GM18508 (cell line): ENCODE data around the gene TIMP4.
A peak's percentile ranks its signal among the peaks of the same experiment; 100 is the strongest.

Experiments used
- ATAC-seq: cut with Tn5 transposase; IDR thresholded peaks from one replicate; pipeline ENCODE4 v1.9.1; 2021; ENCODE audit warnings: moderate number of reproducible peaks; ENCODE audit not compliant: insufficient read depth, unreplicated experiment

The TIMP4 gene

GRCh38 chr3:12186515-12187286, 28.0 kb upstream of the TIMP4 start:
- no peak for ATAC-seq

GRCh38 chr3:12186046-12186445, 27.3 kb upstream of the TIMP4 start:
- no peak for ATAC-seq

GRCh38 chr3:12185172-12185710, 26.5 kb upstream of the TIMP4 start:
- no peak for ATAC-seq

GRCh38 chr3:12184541-12184940, 25.8 kb upstream of the TIMP4 start:
- ATAC-seq, result no peak

- no peak for ATAC-seq
Observed at GRCh38 chr3:12182687-12183441, 24.2 kb upstream of the TIMP4 start.

GRCh38 chr3:12181806-12182205, 23.1 kb upstream of the TIMP4 start:
- ATAC-seq, result no peak

- ATAC-seq, result no peak
Observed at GRCh38 chr3:12181301-12181700, 22.6 kb upstream of the TIMP4 start.

GRCh38 chr3:12180631-12181030, 21.9 kb upstream of the TIMP4 start:
- ATAC-seq, result no peak

GRCh38 chr3:12180218-12180617, 21.5 kb upstream of the TIMP4 start:
- ATAC-seq, result no peak

- ATAC-seq, result no peak
Observed at GRCh38 chr3:12179441-12179840, 20.7 kb upstream of the TIMP4 start.

- no peak for ATAC-seq
Observed at GRCh38 chr3:12178091-12178820, 19.5 kb upstream of the TIMP4 start.

- ATAC-seq, result no peak
Observed at GRCh38 chr3:12177126-12177525, 18.4 kb upstream of the TIMP4 start.

- ATAC-seq, result peak; percentile 68
Observed at GRCh38 chr3:12175844-12176453, 17.2 kb upstream of the TIMP4 start.

- ATAC-seq, result no peak
Observed at GRCh38 chr3:12175137-12175593, 16.5 kb upstream of the TIMP4 start.

GRCh38 chr3:12170207-12170606, 11.5 kb upstream of the TIMP4 start:
- no peak for ATAC-seq

- no peak for ATAC-seq
Observed at GRCh38 chr3:12165909-12166308, 7.2 kb upstream of the TIMP4 start.

- no peak for ATAC-seq
Observed at GRCh38 chr3:12159227-12159601, 502 bp upstream of the TIMP4 start.

GRCh38 chr3:12157026-12157425, 1.7 kb downstream of the TIMP4 start:
- no peak for ATAC-seq

- no peak for ATAC-seq
Observed at GRCh38 chr3:12155828-12156227, 2.9 kb downstream of the TIMP4 start.

- ATAC-seq, result no peak
Observed at GRCh38 chr3:12155264-12155663, 3.4 kb downstream of the TIMP4 start.
